ENCODE measurements around the gene USP32.
A peak's percentile ranks its signal among the peaks of the same experiment; 100 is the strongest.

USP32 gene

GRCh38 chr17:60141111-60142018 lies 250.6 kb downstream of the USP32 start:
- POLR2A ChIA-PET = no interaction called here

GRCh38 chr17:60139438-60140285 lies 252.3 kb downstream of the USP32 start:
- TF ChIP-seq CTCF (IDR thresholded peaks at IDR 0.05; ENCODE audit: control extremely low read depth, extremely low read depth, low read depth, missing control alignments) = peak; percentile 60
- DNase-seq (ENCODE audit: extremely low spot score) = peak; percentile 78
- ChIA-PET POLR2A (no interaction called here), CTCF (interaction anchor here (1.1 to 4.5 kb wide), 6 partner anchors 12 to 281 kb away, joined by 3 to 27 read pairs (median 4); no protein-coding TSS in a partner anchor)

More at GRCh38 chr17:60141111-60142018, 250.6 kb downstream of the USP32 start:
- DNase-seq (ENCODE audit: extremely low spot score) = no peak
- no peak for TF ChIP-seq CTCF (IDR thresholded peaks at IDR 0.05; ENCODE audit: control extremely low read depth, extremely low read depth, low read depth, missing control alignments)
- CTCF ChIA-PET = interaction anchor here (0.8 to 4.5 kb wide), 18 partner anchors 10 to 523 kb away, joined by 3 to 27 read pairs (median 3); no protein-coding TSS in a partner anchor

GRCh38 chr17:60138769-60139437 lies 253.0 kb downstream of the USP32 start:
- ChIA-PET CTCF (interaction anchor here (1.3 kb wide), 2 partner anchors 132 to 282 kb away, joined by 3 read pairs; no protein-coding TSS in a partner anchor), POLR2A (no interaction called here)
- DNase-seq (ENCODE audit: extremely low spot score) = no peak

GRCh38 chr17:60137731-60138130 lies 254.2 kb downstream of the USP32 start:
- TF ChIP-seq CTCF (IDR thresholded peaks at IDR 0.05; ENCODE audit: control extremely low read depth, extremely low read depth, low read depth, missing control alignments) = no peak
- CTCF ChIA-PET = interaction anchor here (0.8 to 1.0 kb wide), 2 partner anchors 10 to 462 kb away, joined by 3 read pairs; partner anchors contain the start of gene PPM1D

More at GRCh38 chr17:60138769-60139437, 253.0 kb downstream of the USP32 start:
- TF ChIP-seq CTCF (IDR thresholded peaks at IDR 0.05; ENCODE audit: control extremely low read depth, extremely low read depth, low read depth, missing control alignments) = no peak

GRCh38 chr17:60135951-60136666 lies 255.8 kb downstream of the USP32 start:
- ChIA-PET POLR2A (no interaction called here), CTCF (no interaction called here)
- no peak for DNase-seq (ENCODE audit: extremely low spot score)
- TF ChIP-seq CTCF (IDR thresholded peaks at IDR 0.05; ENCODE audit: control extremely low read depth, extremely low read depth, low read depth, missing control alignments) = no peak

More at GRCh38 chr17:60137731-60138130, 254.2 kb downstream of the USP32 start:
- POLR2A ChIA-PET = interaction anchor here (0.6 kb wide), 1 partner anchor 213 kb away, joined by 3 read pairs; no protein-coding TSS in a partner anchor
- DNase-seq (ENCODE audit: extremely low spot score) = no peak
